Right lobe of liver (tissue), 6 donors: ENCODE results near the gene CDK5. TPM values are rescaled to one million over a fixed set of nuclear protein-coding genes. Genes with fewer than 3 reads are reported as not detected.

Experiments used
- ATAC-seq, 4 donors: fragments of 200-7000 bp; cut with Tn5 transposase; one replicate each; pipeline ENCODE4 v1.9.1; 2020; ENCODE audit warnings: mild to moderate bottlenecking in 4 of 4, moderate library complexity in 4 of 4
- DNase-seq, 3 donors: peaks; one replicate each; pipeline ENCODE4 v3.0.0-alpha.2; 2020
- H3K27ac ChIP-seq, 3 donors: fragments of 200-600 bp; one replicate each; pipeline ENCODE4 v1.8.0; 2022
- H3K27me3 ChIP-seq, 2 donors: fragments of 200-600 bp; one replicate each; pipeline ENCODE4 v1.8.0; 2022
- H3K36me3 ChIP-seq, 4 donors: fragments of 200-600 bp; sonication (generic) in 1 of 4; one replicate each; pipeline versions ENCODE4 v1.5.1 to v1.8.0; 2017 to 2022; ENCODE audit warnings: control low read depth in 1 of 4
- H3K4me1 ChIP-seq, 4 donors: fragments of 200-600 bp; sonication (generic) in 1 of 4; one replicate each; pipeline versions ENCODE4 v1.5.1 to v1.8.0; 2017 to 2022; ENCODE audit warnings: control low read depth in 1 of 4
- H3K4me3 ChIP-seq, 3 donors: fragments of 200-600 bp; one replicate each; pipeline ENCODE4 v1.8.0; 2022
- H3K9me3 ChIP-seq, 4 donors: fragments of 200-600 bp; sonication (generic) in 1 of 4; one replicate each; pipeline versions ENCODE4 v1.5.1 to v1.8.0; 2017 to 2022; ENCODE audit warnings: control low read depth in 1 of 4
- CTCF ChIP-seq, 4 donors: fragments of 200-600 bp in 3 of 4; fragments of 450-650 bp in 1 of 4; IDR thresholded peaks; one replicate each; pipeline versions ENCODE4 v1.5.1 to v1.8.0; 2016 to 2022; ENCODE audit warnings: antibody characterized with exemption in 4 of 4, mild to moderate bottlenecking in 2 of 4
- POLR2A ChIP-seq: fragments of 450-650 bp; IDR thresholded peaks from one replicate; pipeline ENCODE4 v1.6.1; 2017; ENCODE audit warnings: antibody characterized with exemption, mild to moderate bottlenecking
- WGBS: methylation state at CpG from one replicate; pipeline ENCODE4 v1.1.6; 2018; ENCODE audit warnings: low coverage, low lambda C conversion rate; ENCODE audit not compliant: insufficient coverage; ENCODE audit errors: missing lambda C conversion rate; 5-methylcytosine and 5-hydroxymethylcytosine counted together
- intact Hi-C, 2 donors: fragments of 100-400 bp; cut with DNase I; formaldehyde crosslinking; loops; one replicate each; pipeline versions ENCODE4 v1.11.2 to v1.14.1; 2022
- long read RNA-seq: library from polyadenylated mRNA; unstranded; transcript quantifications from one replicate; pipeline ENCODE4 v2.0.0, GENCODE V29; 2019
- total RNA-seq, 6 experiments: library from RNA; depleted of rRNA in 2 of 6; stranded (reverse); fragments of >200 nt in 2 of 6; fragmentation: NEBNext Ultra II Directional in 3 of 6; extraction: Animal tissue kit (Norgen Biotek cat#: 25700) in 3 of 6; gene quantifications; one replicate each; pipeline versions ENCODE4 v1.1.0 to v1.2.4, GENCODE V29; 2016 to 2023
- donor health status: DM: no; HTN: yes; CAD: no.
- donor health status: DM: no; HTN: no; CAD: no.
- donor health status: DM: no; HTN: no; CAD: no.
- donor health status: DM: no; HTN: yes; CAD: no.
- donor health status: DM: no; HTN: yes; CAD: no.

Gene CDK5
- total RNA-seq, result 1 to 10 TPM; 5.0 to 9.6 (median 6.1) TPM
- long read RNA-seq, partial matches to known transcripts, result 1 of 4 reads
- long read RNA-seq, other reads (novel, unspliced or antisense), result 1 of 4 reads

DNA sequence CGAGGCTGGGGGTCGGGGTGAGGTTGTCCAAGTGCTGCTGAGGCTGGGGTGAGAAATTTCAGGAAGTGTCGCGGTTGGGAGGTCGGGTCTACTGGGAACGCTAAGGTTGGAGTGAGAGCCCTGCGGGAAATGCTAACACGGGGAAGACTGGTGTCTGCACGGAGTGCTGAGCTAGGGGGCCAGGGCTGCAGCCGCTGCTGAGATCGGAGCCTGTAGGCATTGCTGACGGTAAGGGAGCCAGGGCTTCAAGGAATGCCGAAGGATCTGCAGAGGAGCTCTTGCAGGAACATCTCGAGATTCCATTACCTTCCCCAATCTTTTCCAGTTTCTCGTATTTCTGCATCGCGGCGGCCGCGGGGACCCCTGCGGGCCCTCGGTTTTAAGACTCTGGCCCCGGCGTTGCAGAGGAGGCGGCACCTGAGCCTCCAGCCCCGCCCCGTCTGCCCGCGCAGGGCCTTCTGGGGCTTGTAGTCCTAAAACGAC is at the start of gene CDK5:
CDK5 (minus strand) TSS at position 392 of the 483 bp plus-strand sequence; CDS start at position 343, 49 bp downstream.
- Histone ChIP-seq H3K4me3 (peak within 1 kb of the TSS; percentile 72 to 92 (median 87)), H3K27me3 (no peaks in the 10 kb centered on the region), H3K27ac (peak within 1 kb of the TSS; percentile 89 to 96 (median 94)), H3K36me3 (no peaks in the 10 kb centered on the region), H3K9me3 (no peaks in the 10 kb centered on the region), H3K4me1 (peaks cover 0 to 34% (median 13%) of the 10 kb centered on the region in 4 donors)
- ATAC-seq, result no peak
- WGBS, result 0% methylated on average over 29 of the region's 30 CpGs
- DNase-seq, result no peak
- no peak for TF ChIP-seq CTCF (IDR thresholded peaks at IDR 0.05)
- no peak for TF ChIP-seq POLR2A
- intact Hi-C loops, result no loop called here

DNA sequence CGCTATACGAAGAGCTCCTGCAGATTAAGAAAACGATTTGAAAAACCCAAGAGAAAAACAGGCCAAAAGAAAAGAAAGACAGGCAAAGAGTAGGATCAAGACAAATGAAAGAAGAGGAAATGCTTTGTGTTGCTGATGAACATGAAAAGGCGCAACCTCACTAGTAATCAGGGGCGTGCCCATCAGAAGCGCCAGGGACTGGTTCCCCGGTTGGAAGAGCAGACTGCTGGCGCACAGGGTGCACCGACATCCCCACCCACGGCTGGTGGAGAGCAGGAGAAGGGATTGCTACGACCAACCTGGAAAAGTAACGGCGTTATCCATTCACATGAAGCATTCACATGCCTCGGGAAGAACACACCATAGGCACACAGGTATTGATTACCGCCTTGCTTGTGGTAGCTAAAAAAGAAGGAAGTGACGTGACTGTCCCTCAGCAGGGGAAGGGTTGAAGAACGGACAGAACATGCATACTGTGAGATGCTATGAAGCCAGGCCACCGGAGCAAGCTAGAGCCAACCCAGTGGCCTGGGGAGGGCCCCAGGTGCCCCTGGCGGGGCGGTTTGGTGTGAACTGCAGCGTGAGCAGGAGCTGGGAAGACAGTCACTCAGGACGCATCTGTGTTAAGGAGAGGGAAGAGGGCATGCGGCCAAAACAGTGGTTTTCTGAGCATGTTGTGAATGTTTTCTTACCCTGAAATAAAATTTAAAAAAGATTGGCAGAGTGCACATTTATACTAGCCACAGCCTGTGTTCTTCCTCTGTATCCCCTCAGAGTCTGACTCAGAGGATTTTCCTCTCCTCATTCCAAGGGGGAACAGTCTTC is 46.9 kb upstream of the CDK5 start:
- no peaks in the 10 kb centered on the region for H3K9me3 ChIP-seq

DNA sequence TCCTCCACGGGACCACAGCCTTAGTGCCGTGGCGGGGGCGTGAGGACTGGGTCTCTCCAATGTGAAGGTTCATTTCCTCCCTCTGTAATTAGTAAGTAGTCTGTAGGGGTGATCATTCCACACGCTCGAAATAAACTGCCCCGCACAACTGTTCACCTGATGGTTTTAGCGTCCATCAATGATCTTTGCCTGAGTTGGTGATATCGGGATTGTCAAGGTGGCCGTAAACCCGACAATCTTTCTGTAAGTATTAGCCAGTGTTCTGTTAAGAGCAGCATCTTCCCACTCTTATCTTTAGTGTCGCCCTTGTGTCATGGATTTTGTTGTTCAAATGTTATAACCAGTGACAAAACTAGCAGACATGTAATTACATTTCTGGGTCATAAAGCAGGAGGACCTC is 46.3 kb upstream of the CDK5 start:
- ATAC-seq, result no peak
- no peak overlapping the region for H3K27ac ChIP-seq
- no peaks in the 10 kb centered on the region for H3K4me1 ChIP-seq
- intact Hi-C loops, result no loop called here
- WGBS, result 82% methylated on average over 11 of the region's 12 CpGs
- no peak for DNase-seq
- TF ChIP-seq POLR2A (no peak), CTCF (IDR thresholded peaks at IDR 0.05) (no peak)
- no peaks in the 10 kb centered on the region for H3K9me3 ChIP-seq
- no peaks in the 10 kb centered on the region for H3K36me3 ChIP-seq
- H3K4me3 ChIP-seq, result no peak overlapping the region
- no peaks in the 10 kb centered on the region for H3K27me3 ChIP-seq

More for the DNA sequence above, 46.9 kb upstream of the CDK5 start:
- Histone ChIP-seq H3K27ac (no peak overlapping the region), H3K4me1 (no peaks in the 10 kb centered on the region), H3K36me3 (no peaks in the 10 kb centered on the region), H3K4me3 (no peak overlapping the region), H3K27me3 (no peaks in the 10 kb centered on the region)
- intact Hi-C loops, result no loop called here
- DNase-seq (no peak), ATAC-seq (no peak)
- no peak for TF ChIP-seq CTCF (IDR thresholded peaks at IDR 0.05)
- TF ChIP-seq POLR2A, result no peak
- 79% methylated on average over 17 of the region's 23 CpGs for WGBS

DNA sequence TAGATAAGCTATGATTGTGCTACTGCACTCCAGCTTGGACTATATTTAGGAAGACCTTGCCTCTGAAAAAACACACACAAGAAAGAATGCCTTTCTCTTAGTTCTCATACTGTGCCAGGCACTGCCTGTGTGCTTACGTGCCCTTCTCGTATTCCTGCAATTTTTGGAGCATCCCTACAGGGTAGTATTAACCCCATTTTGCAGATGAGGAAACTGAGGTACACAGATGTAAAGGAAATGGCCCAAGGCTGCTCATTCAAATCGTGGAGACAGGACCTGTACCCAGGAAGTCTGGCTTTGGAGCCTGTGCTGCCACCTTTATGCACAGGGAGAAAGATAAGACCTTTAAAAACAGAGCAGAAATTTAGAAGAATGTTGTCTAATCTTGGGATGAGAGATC is 45.3 kb upstream of the CDK5 start:
- TF ChIP-seq POLR2A, result no peak
- no peak for TF ChIP-seq CTCF (IDR thresholded peaks at IDR 0.05)
- 72% methylated on average over 3 of the region's 3 CpGs for WGBS

More for the DNA sequence above, 45.3 kb upstream of the CDK5 start:
- H3K36me3 ChIP-seq, result no peaks in the 10 kb centered on the region
- ATAC-seq (no peak), DNase-seq (no peak)
- H3K9me3 ChIP-seq, result no peaks in the 10 kb centered on the region
- H3K27ac ChIP-seq, result no peak overlapping the region
- intact Hi-C loops, result no loop called here
- H3K4me1 ChIP-seq, result no peaks in the 10 kb centered on the region
- H3K4me3 ChIP-seq, result no peak overlapping the region
- no peaks in the 10 kb centered on the region for H3K27me3 ChIP-seq
